ENCODE results near the gene AMPD2. TPM values are rescaled to one million over a fixed set of nuclear protein-coding genes. Genes with fewer than 3 reads are reported as not detected.

AMPD2 gene
- polyA plus RNA-seq, result 10 to 100 TPM; 18.3 to 26.0 (median 19.5) TPM

GRCh38 chr1:109619576-109620400, at the start of gene AMPD2, which contains the start of gene GNAT2:
Gene AMPD2, plus strand, starts transcription at chr1:109619837. Its CDS starts 1,339 bp downstream, at chr1:109621176.
Gene GNAT2, minus strand, starts transcription at chr1:109619616. Its CDS starts 6,746 bp downstream, at chr1:109612870.
- WGBS, 3 donors, result 0 to 1% (median 1%) methylated on average over 43 to 47 of the region's 47 CpGs

GRCh38 chr1:109570414-109570813, 49.2 kb upstream of the AMPD2 start:
- H3K27ac ChIP-seq (ENCODE audit: low read depth, low read length), result no peak overlapping the region
- 26 to 50% (median 46%) methylated on average over 3 of the region's 3 CpGs for WGBS, 3 donors

More at GRCh38 chr1:109619576-109620400, at the start of gene AMPD2, which contains the start of gene GNAT2:
- peak within 1 kb of the TSS; percentile 4 for H3K27ac ChIP-seq (ENCODE audit: low read depth, low read length)

GRCh38 chr1:109573785-109574184, 45.9 kb upstream of the AMPD2 start:
- WGBS, 3 donors, result 51 to 69% (median 54%) methylated on average over 2 of the region's 2 CpGs
- H3K27ac ChIP-seq (ENCODE audit: low read depth, low read length), result no peak overlapping the region

GRCh38 chr1:109578947-109579443, 40.6 kb upstream of the AMPD2 start:
- H3K27ac ChIP-seq (ENCODE audit: low read depth, low read length), result no peak overlapping the region
- WGBS, 3 donors, result 75 to 89% (median 83%) methylated on average over 3 of the region's 3 CpGs

GRCh38 chr1:109579491-109579890, 40.1 kb upstream of the AMPD2 start:
- no peak overlapping the region for H3K27ac ChIP-seq (ENCODE audit: low read depth, low read length)
- WGBS, 3 donors, result 86 to 100% (median 88%) methylated on average over 1 of the region's 1 CpG

- 91 to 94% (median 91%) methylated on average over 2 of the region's 2 CpGs for WGBS, 3 donors
- no peak overlapping the region for H3K27ac ChIP-seq (ENCODE audit: low read depth, low read length)
These were observed 37.6 kb upstream of the AMPD2 start for GRCh38 chr1:109582021-109582420.

GRCh38 chr1:109584766-109585165, 34.9 kb upstream of the AMPD2 start:
- H3K27ac ChIP-seq (ENCODE audit: low read depth, low read length), result no peak overlapping the region
- WGBS, 3 donors, result 38 to 53% (median 39%) methylated on average over 1 of the region's 1 CpG

- 74 to 94% (median 78%) methylated on average over 3 of the region's 3 CpGs for WGBS, 3 donors
- no peak overlapping the region for H3K27ac ChIP-seq (ENCODE audit: low read depth, low read length)
These were observed 33.6 kb upstream of the AMPD2 start for GRCh38 chr1:109586055-109586454.

GRCh38 chr1:109589177-109589576, 30.5 kb upstream of the AMPD2 start:
- 42 to 74% (median 71%) methylated on average over 3 of the region's 3 CpGs for WGBS, 3 donors
- H3K27ac ChIP-seq (ENCODE audit: low read depth, low read length), result no peak overlapping the region

- no peak overlapping the region for H3K27ac ChIP-seq (ENCODE audit: low read depth, low read length)
These were observed 30.0 kb upstream of the AMPD2 start for GRCh38 chr1:109589679-109590078.

GRCh38 chr1:109592916-109593315, 26.7 kb upstream of the AMPD2 start:
- H3K27ac ChIP-seq (ENCODE audit: low read depth, low read length), result no peak overlapping the region

- no peak overlapping the region for H3K27ac ChIP-seq (ENCODE audit: low read depth, low read length)
- 92 to 96% (median 93%) methylated on average over 2 of the region's 2 CpGs for WGBS, 3 donors
These were observed 24.1 kb upstream of the AMPD2 start for GRCh38 chr1:109595531-109595930.

- no peak overlapping the region for H3K27ac ChIP-seq (ENCODE audit: low read depth, low read length)
- WGBS, 3 donors, result 85 to 96% (median 96%) methylated on average over 1 of the region's 1 CpG
These were observed 21.5 kb upstream of the AMPD2 start for GRCh38 chr1:109598156-109598555.

GRCh38 chr1:109598655-109599054, 21.0 kb upstream of the AMPD2 start:
- no peak overlapping the region for H3K27ac ChIP-seq (ENCODE audit: low read depth, low read length)
- 87 to 94% (median 91%) methylated on average over 5 of the region's 5 CpGs for WGBS, 3 donors

GRCh38 chr1:109603229-109603628, 16.4 kb upstream of the AMPD2 start:
- 95 to 98% (median 98%) methylated on average over 3 of the region's 3 CpGs for WGBS, 3 donors
- H3K27ac ChIP-seq (ENCODE audit: low read depth, low read length), result no peak overlapping the region

- WGBS, 3 donors, result 93 to 100% (median 94%) methylated on average over 1 of the region's 1 CpG
- no peak overlapping the region for H3K27ac ChIP-seq (ENCODE audit: low read depth, low read length)
These were observed 14.3 kb upstream of the AMPD2 start for GRCh38 chr1:109605381-109605780.

- no peak overlapping the region for H3K27ac ChIP-seq (ENCODE audit: low read depth, low read length)
- WGBS, 3 donors, result 92 to 98% (median 97%) methylated on average over 3 of the region's 3 CpGs
These were observed 9.8 kb upstream of the AMPD2 start for GRCh38 chr1:109609881-109610280.

GRCh38 chr1:109610609-109611307, 8.9 kb upstream of the AMPD2 start:
- 69 to 75% (median 72%) methylated on average over 3 of the region's 3 CpGs for WGBS, 3 donors

GRCh38 chr1:109611308-109611990, 8.2 kb upstream of the AMPD2 start:
- no peak overlapping the region for H3K27ac ChIP-seq (ENCODE audit: low read depth, low read length)
- WGBS, 3 donors, result 83 to 97% (median 87%) methylated on average over 13 of the region's 13 CpGs

More at GRCh38 chr1:109610609-109611307, 8.9 kb upstream of the AMPD2 start:
- H3K27ac ChIP-seq (ENCODE audit: low read depth, low read length), result no peak overlapping the region
